Spinal cord (tissue), 10 donors: ENCODE measurements around the gene SORCS1. TPM values are rescaled to one million over a fixed set of nuclear protein-coding genes. Genes with fewer than 3 reads are reported as not detected.
A peak's percentile ranks its signal among the peaks of the same experiment; 100 is the strongest.

Experiments used
- DNase-seq, 6 donors: peaks; one replicate each; pipeline versions ENCODE4 v3.0.0 to v3.0.0-alpha.2; 2013 to 2015; ENCODE audit warnings: low spot score in 6 of 6, low read depth in 4 of 6
- H3K27ac ChIP-seq: one replicate; pipeline ENCODE4 v1.5.1; 2013; ENCODE audit warnings: low read depth, low read length, control low read depth
- H3K27me3 ChIP-seq: one replicate; pipeline ENCODE4 v1.6.1; 2013; ENCODE audit warnings: low read length; ENCODE audit not compliant: control insufficient read depth, insufficient read depth
- H3K36me3 ChIP-seq: one replicate; pipeline ENCODE4 v1.6.1; 2013; ENCODE audit warnings: low read length; ENCODE audit not compliant: control insufficient read depth, insufficient read depth
- H3K4me1 ChIP-seq: one replicate; pipeline ENCODE4 v1.6.1; 2013; ENCODE audit warnings: low read length; ENCODE audit not compliant: control insufficient read depth, insufficient read depth
- H3K4me3 ChIP-seq: one replicate; pipeline ENCODE4 v1.5.1; 2013; ENCODE audit warnings: low read depth, low read length, control low read depth
- H3K9me3 ChIP-seq: one replicate; pipeline ENCODE4 v1.6.1; 2013; ENCODE audit warnings: low read length; ENCODE audit not compliant: control insufficient read depth, insufficient read depth
- WGBS: methylation state at CpG from one replicate; pipeline ENCODE4 v1.1.5; 2013; ENCODE audit warnings: missing lambda C conversion rate; ENCODE audit not compliant: insufficient coverage; 5-methylcytosine and 5-hydroxymethylcytosine counted together
- polyA plus RNA-seq, 2 donors: library from polyadenylated mRNA; unstranded; fragments of 120-200 nt; gene quantifications; one replicate each; pipeline ENCODE4 v1.2.1, GENCODE V29; 2013; ENCODE audit not compliant: insufficient read length in 2 of 2
- total RNA-seq, 2 donors: library from RNA; depleted of rRNA in 1 of 2; stranded (reverse); fragments of 120-200 nt in 1 of 2; fragments of >200 nt in 1 of 2; gene quantifications; one replicate each; pipeline versions ENCODE4 v1.2.3 to v1.2.4, GENCODE V29; 2013 to 2014
- donor health status: healthy.

The SORCS1 gene
- total and polyA plus RNA-seq, 4 donors, result 11.4 to 38.0 (median 19.3) TPM

GRCh38 chr10:106903180-106903579 is 261.3 kb downstream of the SORCS1 start:
- no CpG with 5 or more reads among the region's 2 CpGs for WGBS
- no peak for DNase-seq
- no peaks in the 10 kb centered on the region for H3K36me3 ChIP-seq

GRCh38 chr10:106900016-106900652 is 264.4 kb downstream of the SORCS1 start:
- no peak overlapping the region for H3K4me3 ChIP-seq
- no peaks in the 10 kb centered on the region for H3K36me3 ChIP-seq
- no peak for DNase-seq
- no peaks in the 10 kb centered on the region for H3K27me3 ChIP-seq
- WGBS, result 88% methylated on average over 4 of the region's 7 CpGs
- no peak overlapping the region for H3K27ac ChIP-seq
- H3K4me1 ChIP-seq, result no peaks in the 10 kb centered on the region
- no peaks in the 10 kb centered on the region for H3K9me3 ChIP-seq

More at GRCh38 chr10:106903180-106903579, 261.3 kb downstream of the SORCS1 start:
- Histone ChIP-seq H3K4me1 (no peaks in the 10 kb centered on the region), H3K27me3 (no peaks in the 10 kb centered on the region), H3K9me3 (no peaks in the 10 kb centered on the region), H3K27ac (no peak overlapping the region), H3K4me3 (no peak overlapping the region)

- no peak for DNase-seq
- Histone ChIP-seq H3K9me3 (no peaks in the 10 kb centered on the region), H3K36me3 (no peaks in the 10 kb centered on the region), H3K27ac (no peak overlapping the region), H3K4me1 (no peaks in the 10 kb centered on the region), H3K27me3 (no peaks in the 10 kb centered on the region), H3K4me3 (no peak overlapping the region)
- no CpG with 5 or more reads among the region's 4 CpGs for WGBS
These were observed 266.1 kb downstream of the SORCS1 start for GRCh38 chr10:106898446-106898845.

- Histone ChIP-seq H3K27ac (peak overlapping the region; percentile 1), H3K4me3 (no peak overlapping the region), H3K27me3 (no peaks in the 10 kb centered on the region), H3K36me3 (no peaks in the 10 kb centered on the region), H3K9me3 (no peaks in the 10 kb centered on the region), H3K4me1 (no peaks in the 10 kb centered on the region)
- WGBS, result 18% methylated on average over 3 of the region's 7 CpGs
- peak in 5 of 6 donors; percentile 14 to 67 (median 26) for DNase-seq
These were observed 266.8 kb downstream of the SORCS1 start for GRCh38 chr10:106897719-106898118.

- no peak overlapping the region for H3K4me3 ChIP-seq
- no peaks in the 10 kb centered on the region for H3K4me1 ChIP-seq
- H3K27ac ChIP-seq, result no peak overlapping the region
- H3K27me3 ChIP-seq, result no peaks in the 10 kb centered on the region
- no peaks in the 10 kb centered on the region for H3K36me3 ChIP-seq
- no peak for DNase-seq
- no peaks in the 10 kb centered on the region for H3K9me3 ChIP-seq
- WGBS, result no CpG with 5 or more reads among the region's 1 CpG
These were observed 269.8 kb downstream of the SORCS1 start for GRCh38 chr10:106894692-106895091.

GRCh38 chr10:106877574-106877973 is 286.9 kb downstream of the SORCS1 start:
- Histone ChIP-seq H3K36me3 (no peaks in the 10 kb centered on the region), H3K27me3 (no peaks in the 10 kb centered on the region), H3K4me3 (no peak overlapping the region), H3K9me3 (peaks cover 2% of the 10 kb centered on the region), H3K4me1 (no peaks in the 10 kb centered on the region), H3K27ac (no peak overlapping the region)
- 91% methylated on average over 4 of the region's 5 CpGs for WGBS
- DNase-seq, result no peak

- Histone ChIP-seq H3K36me3 (no peaks in the 10 kb centered on the region), H3K27me3 (no peaks in the 10 kb centered on the region), H3K27ac (no peak overlapping the region), H3K4me3 (no peak overlapping the region), H3K9me3 (peaks cover 2% of the 10 kb centered on the region), H3K4me1 (no peaks in the 10 kb centered on the region)
- no peak for DNase-seq
- 100% methylated on average over 2 of the region's 2 CpGs for WGBS
These were observed 290.0 kb downstream of the SORCS1 start for GRCh38 chr10:106874604-106874889.

- no peaks in the 10 kb centered on the region for H3K36me3 ChIP-seq
- no peak overlapping the region for H3K4me3 ChIP-seq
- no peaks in the 10 kb centered on the region for H3K27me3 ChIP-seq
- peaks cover 2% of the 10 kb centered on the region for H3K9me3 ChIP-seq
- no peaks in the 10 kb centered on the region for H3K4me1 ChIP-seq
- WGBS, result 79% methylated on average over 4 of the region's 5 CpGs
- no peak overlapping the region for H3K27ac ChIP-seq
- DNase-seq, result no peak
These were observed 290.5 kb downstream of the SORCS1 start for GRCh38 chr10:106873770-106874603.

- Histone ChIP-seq H3K36me3 (no peaks in the 10 kb centered on the region), H3K27ac (no peak overlapping the region), H3K27me3 (no peaks in the 10 kb centered on the region), H3K9me3 (peaks cover 2% of the 10 kb centered on the region), H3K4me1 (no peaks in the 10 kb centered on the region), H3K4me3 (no peak overlapping the region)
- DNase-seq, result no peak
- 100% methylated on average over 1 of the region's 2 CpGs for WGBS
These were observed 292.3 kb downstream of the SORCS1 start for GRCh38 chr10:106872176-106872575.
